A549 (cell line): Measurements from ENCODE around the gene BBS10.

ENCODE experiments used
- CTCF ChIP-seq: fragments of >200 bp; sonication (Bioruptor Twin); formaldehyde crosslinking; IDR thresholded peaks from 3 replicates; pipeline ENCODE4 v1.5.1; 2016
- EP300 ChIP-seq, 2 experiments: fragments of >200 bp; sonication (Bioruptor Twin); formaldehyde crosslinking; IDR thresholded peaks; 2 replicates in 1 of 2; 3 replicates in 1 of 2; pipeline ENCODE4 v1.6.1; 2016 to 2017
- FOSL2 ChIP-seq, 2 experiments: fragments of 450-650 bp in 1 of 2; fragments of >200 bp in 1 of 2; sonication (Bioruptor Twin) in 1 of 2; formaldehyde crosslinking; IDR thresholded peaks; 2 replicates each; pipeline versions ENCODE4 v1.5.0 to v1.6.1; 2016 to 2020; ENCODE audit warnings: mild to moderate bottlenecking in 1 of 2, moderate library complexity in 1 of 2
- HOXA7 ChIP-seq: fragments of 250-450 bp; sonication (Bioruptor Pico); IDR thresholded peaks from 2 replicates; pipeline ENCODE4 v1.5.0; 2020; ENCODE audit warnings: mild to moderate bottlenecking, moderate library complexity
- JUNB ChIP-seq: fragments of >200 bp; sonication (Bioruptor Twin); formaldehyde crosslinking; IDR thresholded peaks from 2 replicates; pipeline ENCODE4 v1.6.1; 2016
- KDM5A ChIP-seq: fragments of 200-600 bp; sonication (generic); IDR thresholded peaks from 2 replicates; pipeline ENCODE4 v1.6.1; 2016; ENCODE audit warnings: antibody characterized with exemption, mild to moderate bottlenecking
- MAX ChIP-seq: IDR thresholded peaks from 2 replicates; pipeline ENCODE4 v1.6.1; 2012
- MAZ ChIP-seq: fragments of 150-350 bp; IDR thresholded peaks from 2 replicates; pipeline ENCODE4 v1.6.1; 2014; ENCODE audit warnings: antibody characterized with exemption, low read depth, low read length, borderline replicate concordance
- NPAS2 ChIP-seq: fragments of 250-450 bp; sonication (Bioruptor Pico); IDR thresholded peaks from 2 replicates; pipeline ENCODE4 v1.8.0; 2022; ENCODE audit warnings: mild to moderate bottlenecking, moderate library complexity, borderline replicate concordance
- NR3C1 ChIP-seq: fragments of >200 bp; sonication (Bioruptor Twin); formaldehyde crosslinking; IDR thresholded peaks from 3 replicates; pipeline ENCODE4 v1.6.1; 2017
- POLR2A ChIP-seq: IDR thresholded peaks from 2 replicates; pipeline ENCODE4 v1.6.1; 2012; ENCODE audit warnings: mild to moderate bottlenecking, low read length
- RAD21 ChIP-seq, 2 experiments: fragments of >200 bp in 1 of 2; sonication (Bioruptor Twin) in 1 of 2; formaldehyde crosslinking in 1 of 2; IDR thresholded peaks in 1 of 2; conservative IDR thresholded peaks in 1 of 2; 2 replicates in 1 of 2; 3 replicates in 1 of 2; pipeline ENCODE4 v1.6.1; 2012 to 2018; ENCODE audit warnings: inconsistent platforms in 1 of 2
- RFX5 ChIP-seq: fragments of 450-650 bp; IDR thresholded peaks from 2 replicates; pipeline ENCODE4 v1.7.1; 2014; ENCODE audit warnings: antibody characterized with exemption, mild to moderate bottlenecking, moderate library complexity
- USF2 ChIP-seq: fragments of 450-650 bp; IDR thresholded peaks from 2 replicates; pipeline ENCODE4 v1.6.1; 2014; ENCODE audit warnings: antibody characterized with exemption

DNA sequence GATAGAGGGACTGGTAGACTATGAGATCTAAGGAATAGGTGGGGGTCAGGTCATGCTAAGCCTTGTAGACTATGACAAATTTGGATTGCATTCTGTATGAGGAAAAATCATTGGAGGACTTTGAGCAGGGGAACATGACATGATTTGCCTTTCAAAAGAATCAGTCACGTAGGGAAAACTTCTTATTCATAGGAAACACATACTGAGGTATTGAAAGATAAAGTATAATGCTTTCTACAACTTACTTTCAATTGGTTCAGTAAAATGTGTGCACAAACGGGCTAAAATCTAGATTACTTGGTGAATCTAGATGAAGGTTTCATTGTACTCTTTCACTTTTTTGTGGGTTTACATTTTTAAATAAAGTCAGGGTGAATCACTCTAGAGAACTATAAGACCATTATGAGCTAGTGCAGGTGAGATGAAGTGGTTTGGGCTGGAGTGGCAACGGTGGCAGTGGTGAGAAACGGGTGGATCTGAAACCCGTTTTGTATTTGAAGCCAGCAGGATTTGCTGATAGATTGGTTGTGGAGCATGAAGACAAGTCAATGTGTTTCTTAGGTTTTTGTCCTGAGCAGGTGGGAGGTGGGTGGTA lies 6.7 kb downstream of the BBS10 start:
- no peak for TF ChIP-seq POLR2A
- TF ChIP-seq EP300 (IDR thresholded peaks at IDR 0.05), result no peak
- TF ChIP-seq CTCF, result no peak
- TF ChIP-seq USF2, result no peak
- TF ChIP-seq HOXA7 (CRISPR knock-in tag), result no peak
- no peak for TF ChIP-seq JUNB
- TF ChIP-seq KDM5A, result no peak
- TF ChIP-seq RFX5, result no peak
- no peak for TF ChIP-seq MAX
- TF ChIP-seq NR3C1, result no peak
- no peak for TF ChIP-seq RAD21 (conservative IDR thresholded peaks at IDR 0.05 in 1 of 2, IDR thresholded peaks at IDR 0.05 in 1 of 2)
- TF ChIP-seq FOSL2 (IDR thresholded peaks at IDR 0.05), result no peak
- 0 out of 2 replicates have a peak, but pooled peaks have one; percentile 15 for TF ChIP-seq FOSL2 (CRISPR knock-in tag; IDR thresholded peaks at IDR 0.05)
- no peak for TF ChIP-seq MAZ
- TF ChIP-seq NPAS2 (CRISPR knock-in tag), result no peak
